BE2C (cell line): ENCODE data around the gene COPG1.
A peak's percentile ranks its signal among the peaks of the same experiment; 100 is the strongest.

Source experiments
- DNase-seq: peaks from one replicate; pipeline ENCODE4 v3.0.0-alpha.2; 2020
- H3K27me3 ChIP-seq: fragments of 250-450 bp; sonication (Bioruptor Pico); 2 replicates; pipeline ENCODE4 v1.5.1; 2020; ENCODE audit warnings: mild to moderate bottlenecking
- H3K36me3 ChIP-seq: fragments of 250-450 bp; sonication (Bioruptor Pico); 2 replicates; pipeline ENCODE4 v1.5.1; 2020; ENCODE audit warnings: mild to moderate bottlenecking
- H3K4me1 ChIP-seq: fragments of 250-450 bp; sonication (Bioruptor Pico); 2 replicates; pipeline ENCODE4 v1.5.1; 2020
- H3K4me3 ChIP-seq: 2 replicates; pipeline ENCODE4 v1.5.1; 2011; ENCODE audit warnings: low read depth, low read length
- H3K9me3 ChIP-seq: fragments of 250-450 bp; sonication (Bioruptor Pico); 2 replicates; pipeline ENCODE4 v1.5.1; 2020
- CTCF ChIP-seq: IDR thresholded peaks from 2 replicates; pipeline ENCODE4 v1.5.1; 2012; ENCODE audit warnings: mild to moderate bottlenecking, low read depth, low read length

COPG1 gene

GRCh38 chr3:129246636-129247035 is 2.8 kb upstream of the COPG1 start:
- no peak for DNase-seq
- Histone ChIP-seq H3K27me3 (no peaks in the 10 kb centered on the region), H3K4me3 (no peak overlapping the region), H3K9me3 (no peaks in the 10 kb centered on the region), H3K4me1 (no peaks in the 10 kb centered on the region; the same call in 1 of the 2 replicates), H3K36me3 (0 out of 2 replicates have a peak, but pooled peaks cover 1% of the 10 kb centered on the region)
- no peak for TF ChIP-seq CTCF

GRCh38 chr3:129248286-129248979 is 973 bp upstream of the COPG1 start:
- no peaks in the 10 kb centered on the region for H3K9me3 ChIP-seq
- peak overlapping the region; percentile 97 for H3K4me3 ChIP-seq
- H3K36me3 ChIP-seq = peaks cover 18% of the 10 kb centered on the region
- no peak for DNase-seq
- no peaks in the 10 kb centered on the region for H3K27me3 ChIP-seq
- TF ChIP-seq CTCF = no peak
- no peaks in the 10 kb centered on the region; the same call in 1 of the 2 replicates for H3K4me1 ChIP-seq

GRCh38 chr3:129252748-129253147 is 3.3 kb downstream of the COPG1 start:
- DNase-seq = no peak
- no peaks in the 10 kb centered on the region for H3K4me1 ChIP-seq
- peaks cover 53% of the 10 kb centered on the region for H3K36me3 ChIP-seq
- H3K4me3 ChIP-seq = no peak overlapping the region
- no peaks in the 10 kb centered on the region for H3K9me3 ChIP-seq
- no peaks in the 10 kb centered on the region for H3K27me3 ChIP-seq
- TF ChIP-seq CTCF = no peak

GRCh38 chr3:129254536-129255230 is 5.3 kb downstream of the COPG1 start:
- peaks cover 65% of the 10 kb centered on the region for H3K36me3 ChIP-seq
- H3K27me3 ChIP-seq = no peaks in the 10 kb centered on the region
- H3K4me1 ChIP-seq = no peaks in the 10 kb centered on the region
- TF ChIP-seq CTCF = no peak
- H3K4me3 ChIP-seq = no peak overlapping the region
- no peak for DNase-seq
- no peaks in the 10 kb centered on the region for H3K9me3 ChIP-seq

GRCh38 chr3:129256270-129256669 is 6.9 kb downstream of the COPG1 start:
- no peaks in the 10 kb centered on the region for H3K9me3 ChIP-seq
- no peaks in the 10 kb centered on the region for H3K27me3 ChIP-seq
- H3K4me1 ChIP-seq = no peaks in the 10 kb centered on the region
- H3K36me3 ChIP-seq = peaks cover 80% of the 10 kb centered on the region
- DNase-seq = no peak
- H3K4me3 ChIP-seq = no peak overlapping the region
- no peak for TF ChIP-seq CTCF

GRCh38 chr3:129257609-129258008 is 8.2 kb downstream of the COPG1 start:
- peaks cover 84% of the 10 kb centered on the region for H3K36me3 ChIP-seq
- H3K9me3 ChIP-seq = no peaks in the 10 kb centered on the region
- no peak for TF ChIP-seq CTCF
- H3K27me3 ChIP-seq = no peaks in the 10 kb centered on the region
- DNase-seq = no peak
- no peak overlapping the region for H3K4me3 ChIP-seq
- H3K4me1 ChIP-seq = no peaks in the 10 kb centered on the region
